Brain microvascular endothelial cell (primary cell): Measurements from ENCODE around the gene ITGA2.

Experiments
- DNase-seq: peaks from one replicate; pipeline ENCODE4 v3.0.0-alpha.2; 2020
- H3K27ac ChIP-seq: fragments of 250-450 bp; sonication (Bioruptor Pico); 2 replicates; pipeline ENCODE4 v1.5.1; 2020; ENCODE audit warnings: mild to moderate bottlenecking, moderate library complexity
- H3K27me3 ChIP-seq: fragments of 250-450 bp; sonication (Bioruptor Pico); replicated peaks from 2 replicates; pipeline ENCODE4 v1.5.1; 2020; ENCODE audit warnings: mild to moderate bottlenecking
- H3K36me3 ChIP-seq: fragments of 250-450 bp; sonication (Bioruptor Pico); replicated peaks from 2 replicates; pipeline ENCODE4 v1.5.1; 2020; ENCODE audit warnings: mild to moderate bottlenecking
- H3K4me3 ChIP-seq: 2 replicates; pipeline ENCODE4 v1.5.1; 2011; ENCODE audit warnings: low read depth, mild to moderate bottlenecking, control low read depth, low read length, moderate library complexity
- CTCF ChIP-seq: IDR thresholded peaks from 2 replicates; pipeline ENCODE4 v1.5.1; 2011; ENCODE audit warnings: low read depth, mild to moderate bottlenecking, moderate library complexity, low read length, control low read depth, inconsistent platforms; ENCODE audit errors: missing control alignments
- in situ Hi-C: cut with HindIII; loops from 2 replicates; pipeline ENCODE4 v1.10.0; 2017; ENCODE audit warnings: low sequenced_read_pairs, low pct_ligation_motif_present

The ITGA2 gene

GRCh38 chr5:53123702-53124101, 134.6 kb downstream of the ITGA2 start:
- no peak overlapping the region for H3K27ac ChIP-seq
- DNase-seq: no peak
- H3K27me3 ChIP-seq: no peaks in the 10 kb centered on the region
- no peak for TF ChIP-seq CTCF
- in situ Hi-C loops: no loop called here
- H3K4me3 ChIP-seq: no peak overlapping the region
- no peaks in the 10 kb centered on the region for H3K36me3 ChIP-seq

GRCh38 chr5:53126521-53126920, 137.4 kb downstream of the ITGA2 start:
- Histone ChIP-seq H3K27ac (no peak overlapping the region), H3K27me3 (no peaks in the 10 kb centered on the region), H3K36me3 (no peaks in the 10 kb centered on the region), H3K4me3 (no peak overlapping the region)
- TF ChIP-seq CTCF: no peak
- peak; percentile 65 for DNase-seq
- in situ Hi-C loops: no loop called here

- H3K36me3 ChIP-seq: no peaks in the 10 kb centered on the region
- H3K4me3 ChIP-seq: no peak overlapping the region
- H3K27me3 ChIP-seq: no peaks in the 10 kb centered on the region
- no peak overlapping the region for H3K27ac ChIP-seq
- in situ Hi-C loops: no loop called here
- no peak for DNase-seq
- TF ChIP-seq CTCF: no peak
These were observed 138.0 kb downstream of the ITGA2 start for GRCh38 chr5:53127107-53127506.

- no peak for TF ChIP-seq CTCF
- in situ Hi-C loops: no loop called here
- H3K27ac ChIP-seq: no peak overlapping the region
- no peaks in the 10 kb centered on the region for H3K36me3 ChIP-seq
- no peaks in the 10 kb centered on the region for H3K27me3 ChIP-seq
- DNase-seq: no peak
- H3K4me3 ChIP-seq: no peak overlapping the region
These were observed 139.3 kb downstream of the ITGA2 start for GRCh38 chr5:53128481-53128880.

- Histone ChIP-seq H3K27ac (no peak overlapping the region), H3K27me3 (no peaks in the 10 kb centered on the region), H3K36me3 (no peaks in the 10 kb centered on the region), H3K4me3 (no peak overlapping the region)
- DNase-seq: no peak
- in situ Hi-C loops: no loop called here
- TF ChIP-seq CTCF: no peak
These were observed 141.1 kb downstream of the ITGA2 start for GRCh38 chr5:53130266-53130665.

- in situ Hi-C loops: no loop called here
- Histone ChIP-seq H3K36me3 (no peaks in the 10 kb centered on the region), H3K4me3 (no peak overlapping the region), H3K27ac (no peak overlapping the region), H3K27me3 (no peaks in the 10 kb centered on the region)
- no peak for TF ChIP-seq CTCF
- DNase-seq: no peak
These were observed 143.9 kb downstream of the ITGA2 start for GRCh38 chr5:53133020-53133419.
